HG03095 (cell line): Measurements from ENCODE around the gene ZCCHC10.
"Not testable (repeated sequence)": the region's sequence is repeated elsewhere in the genome, so short reads cannot be mapped to it uniquely, and the experiment has no call there.

Source experiments
- ATAC-seq: cut with Tn5 transposase; IDR thresholded peaks from one replicate; pipeline ENCODE4 v1.9.1; 2021; ENCODE audit warnings: moderate library complexity; ENCODE audit not compliant: unreplicated experiment

The ZCCHC10 gene

DNA sequence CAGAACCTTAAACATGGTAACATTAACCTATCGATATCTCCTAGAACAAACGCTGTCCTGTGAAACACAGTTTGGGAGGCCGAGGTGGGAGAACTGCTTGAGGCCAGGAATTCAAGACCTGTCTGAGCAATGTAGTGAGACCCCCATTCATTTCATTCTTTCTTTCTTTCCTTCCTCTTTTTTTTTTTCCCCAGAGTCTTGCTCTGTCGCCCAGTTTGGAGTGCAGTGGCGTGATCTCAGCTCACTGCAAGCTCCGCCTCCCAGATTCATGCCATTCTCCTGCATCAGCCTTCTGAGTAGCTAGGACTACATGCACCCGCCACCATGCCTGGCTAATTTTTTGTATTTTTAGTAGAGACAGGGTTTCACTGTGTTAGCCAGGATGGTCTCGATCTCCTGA is 20.2 kb upstream of the ZCCHC10 start:
- not testable (repeated sequence) for ATAC-seq

DNA sequence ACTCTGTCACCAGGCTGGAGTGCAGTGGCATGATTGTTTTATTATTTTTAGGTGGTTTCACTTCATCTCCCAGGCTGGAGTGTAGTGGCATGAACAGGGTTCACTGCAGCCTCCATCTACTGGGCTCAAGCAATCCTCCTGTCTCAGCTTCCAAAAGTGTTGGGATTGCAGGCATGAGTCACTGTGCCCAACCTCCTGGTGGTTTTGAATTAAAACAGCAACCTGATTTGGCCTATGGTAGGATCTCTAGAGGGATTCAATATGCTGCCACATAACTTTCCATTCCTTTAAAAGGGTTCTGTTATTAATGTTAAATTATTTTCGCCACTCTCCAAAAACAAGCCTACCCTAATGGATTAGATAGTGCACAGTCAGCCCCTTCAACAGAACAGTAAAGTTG is 15.6 kb upstream of the ZCCHC10 start:
- no peak for ATAC-seq

DNA sequence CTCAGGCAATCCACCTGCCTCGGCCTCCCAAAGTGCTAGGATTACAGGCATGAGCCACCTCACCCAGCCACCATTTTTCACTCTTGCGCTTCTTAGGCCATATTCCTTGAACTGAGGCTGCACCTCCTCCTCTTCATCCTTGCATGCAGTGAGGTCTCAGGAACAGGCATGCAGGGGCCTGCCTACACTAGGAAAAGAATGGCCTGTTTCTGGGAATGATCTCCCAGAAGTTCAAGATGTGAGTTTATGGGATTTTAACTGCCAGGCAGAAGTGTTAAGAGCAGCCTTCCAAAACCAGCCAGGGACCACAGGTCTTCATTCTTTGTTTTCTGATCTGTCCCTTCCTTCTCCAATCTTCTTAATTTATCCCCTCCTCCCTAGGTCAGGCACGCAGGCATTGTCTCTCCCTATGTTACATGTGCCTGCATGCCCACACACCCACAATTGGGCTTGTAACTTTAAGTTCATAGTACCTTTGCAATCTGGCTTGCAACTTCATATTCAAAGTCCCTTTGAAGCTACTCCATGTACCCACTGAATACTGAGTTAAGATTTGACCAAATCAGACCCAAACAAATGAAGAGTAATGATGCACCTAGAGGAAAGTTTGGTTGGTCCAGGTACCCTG is 14.9 kb upstream of the ZCCHC10 start:
- ATAC-seq, result no peak

DNA sequence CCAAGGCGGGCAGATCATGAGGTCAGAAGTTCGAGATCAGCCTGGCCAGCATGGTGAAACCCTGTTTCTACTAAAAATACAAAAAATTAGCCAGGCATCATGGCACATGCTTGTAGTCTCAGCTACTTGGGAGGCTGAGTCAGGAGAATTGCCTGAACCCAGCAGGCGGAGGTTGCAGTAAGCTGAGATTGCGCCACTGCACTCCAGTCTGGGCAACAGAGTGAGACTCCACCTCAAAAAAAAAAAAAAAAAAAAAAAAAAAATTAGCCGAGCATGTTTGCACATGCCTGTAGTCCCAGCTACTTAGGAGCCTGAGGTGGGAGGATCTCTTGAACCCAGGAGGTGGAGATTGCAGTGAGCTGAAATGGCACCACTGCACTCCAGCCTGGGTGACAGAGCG is 10.3 kb upstream of the ZCCHC10 start:
- not testable (repeated sequence) for ATAC-seq

DNA sequence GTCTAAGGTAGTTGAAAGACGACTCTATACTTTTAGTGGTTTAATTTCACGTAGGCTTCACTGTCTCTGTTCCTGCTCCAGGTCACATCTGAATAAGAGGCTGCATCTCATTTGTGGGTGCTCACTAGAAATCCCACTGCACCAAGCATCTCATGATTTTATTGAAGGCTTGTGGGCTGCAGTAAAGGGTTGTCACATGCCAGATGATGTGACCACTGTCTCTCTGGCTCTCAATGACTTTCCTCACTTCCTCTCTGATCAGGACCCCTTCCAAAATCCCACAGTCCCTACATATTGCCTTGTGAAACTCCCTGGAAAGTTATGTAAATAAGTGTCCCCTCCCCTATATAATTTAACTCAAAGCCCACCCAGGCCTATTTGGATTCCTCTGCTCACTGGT is 8.9 kb upstream of the ZCCHC10 start:
- no peak for ATAC-seq

DNA sequence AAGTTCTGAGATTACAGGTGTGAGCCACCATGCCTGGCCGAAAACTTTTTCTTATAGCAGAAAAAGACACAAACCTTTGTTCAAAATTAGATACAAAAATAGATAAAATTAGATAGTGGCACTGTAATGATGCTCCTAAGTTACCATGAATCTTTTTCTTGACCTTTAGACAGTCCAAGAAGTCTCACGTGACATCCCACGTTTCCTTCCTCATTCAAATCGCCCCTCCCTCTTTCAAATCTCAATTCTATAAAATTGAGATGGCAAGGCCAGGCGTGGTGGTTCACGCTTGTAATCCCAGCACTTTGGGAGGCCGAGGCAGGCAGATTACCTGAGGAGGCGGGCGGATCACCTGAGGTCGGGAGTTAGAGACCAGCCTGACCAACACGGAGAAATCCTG is 7.7 kb upstream of the ZCCHC10 start:
- no peak for ATAC-seq

DNA sequence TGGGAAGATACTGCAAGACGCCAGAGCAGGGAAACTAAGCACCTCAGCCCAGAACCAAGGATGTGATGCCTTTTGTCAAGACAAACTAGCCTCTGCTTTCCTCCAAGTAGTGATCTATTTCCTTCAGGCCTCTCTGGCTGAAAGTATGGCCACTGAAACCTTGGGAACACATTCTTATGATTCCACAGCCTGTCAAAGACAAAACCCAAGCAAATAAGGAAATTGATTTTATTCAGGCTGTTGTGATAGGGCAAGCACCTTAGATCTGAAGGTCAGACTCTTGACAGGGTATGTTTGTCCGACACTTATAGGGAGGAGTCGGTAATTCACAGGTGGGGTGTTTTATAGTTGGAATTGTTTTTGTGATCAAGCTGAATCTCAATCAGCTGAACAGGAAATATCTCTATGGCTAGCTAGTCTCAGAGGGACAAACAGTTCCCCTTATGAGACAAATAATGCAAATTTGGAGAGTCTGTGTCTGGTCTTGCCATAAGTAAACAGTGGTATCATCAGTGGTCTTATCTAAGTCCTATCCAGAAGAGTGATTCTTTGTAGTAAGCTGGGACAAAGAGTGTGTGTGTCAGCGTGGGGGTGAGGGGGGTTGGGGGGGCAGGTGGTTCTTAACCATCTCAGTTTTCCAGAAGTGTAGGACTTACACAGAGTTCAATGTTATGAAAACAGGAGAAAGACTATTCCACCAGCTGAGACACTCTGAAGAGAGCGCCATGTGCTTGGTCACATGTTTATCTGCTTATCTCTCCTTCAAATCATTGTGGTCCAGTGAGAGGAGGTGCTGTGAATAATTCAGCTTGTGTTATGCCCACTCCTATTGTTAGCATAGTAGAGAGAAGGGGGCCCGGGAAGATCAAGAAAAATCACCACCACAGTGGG is 6.7 kb upstream of the ZCCHC10 start:
- ATAC-seq, result no peak

DNA sequence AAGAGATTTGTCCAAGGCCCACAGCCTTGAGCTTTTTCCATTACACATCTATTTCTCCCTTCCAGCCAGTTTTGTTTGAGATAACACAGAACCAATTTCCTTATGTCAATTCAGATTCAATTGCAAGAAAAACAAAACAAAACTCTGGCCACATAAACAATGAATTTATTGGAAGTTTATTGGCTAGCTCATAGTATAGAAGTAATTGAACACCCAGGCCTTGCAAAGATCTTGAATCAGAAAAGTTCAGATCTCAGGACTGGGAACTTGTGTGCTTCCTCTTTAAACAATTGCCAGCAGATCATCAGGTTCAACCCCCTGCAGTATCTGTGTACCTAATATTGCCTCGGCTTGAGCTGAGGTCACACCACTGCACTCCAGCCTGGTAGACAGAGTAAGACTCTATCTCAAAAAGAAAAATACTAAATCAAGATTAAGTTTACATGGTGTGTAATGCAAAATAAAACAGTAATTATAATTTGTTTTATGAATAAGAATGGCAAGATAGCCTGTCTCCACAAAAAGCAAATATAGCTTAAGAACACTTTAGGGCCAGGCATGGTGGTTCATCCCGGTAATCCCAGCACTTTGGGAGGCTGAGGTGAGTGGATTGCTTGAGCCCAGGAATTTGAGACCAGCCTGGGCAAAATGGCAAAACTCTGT is 4.1 kb upstream of the ZCCHC10 start:
- no peak for ATAC-seq

DNA sequence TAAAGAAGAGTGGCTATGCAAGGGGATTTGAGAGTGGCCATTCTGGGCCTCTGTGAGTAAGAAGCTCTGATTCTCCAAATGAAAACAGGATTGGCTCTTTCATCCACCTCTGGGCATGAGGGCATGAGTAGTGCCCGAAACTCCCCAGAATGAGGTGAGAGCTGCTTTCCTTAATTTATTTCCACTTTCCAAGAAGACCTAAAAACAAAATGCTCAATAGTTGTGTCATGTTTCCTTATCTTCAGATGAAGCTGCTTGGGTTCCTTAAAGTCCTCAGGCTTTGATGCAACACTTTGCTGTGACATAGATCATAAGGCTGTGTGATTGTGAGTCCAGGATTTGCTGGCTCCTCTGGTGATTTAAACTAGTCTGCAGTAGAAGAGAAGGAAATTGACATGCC is 3.1 kb upstream of the ZCCHC10 start:
- no peak for ATAC-seq

DNA sequence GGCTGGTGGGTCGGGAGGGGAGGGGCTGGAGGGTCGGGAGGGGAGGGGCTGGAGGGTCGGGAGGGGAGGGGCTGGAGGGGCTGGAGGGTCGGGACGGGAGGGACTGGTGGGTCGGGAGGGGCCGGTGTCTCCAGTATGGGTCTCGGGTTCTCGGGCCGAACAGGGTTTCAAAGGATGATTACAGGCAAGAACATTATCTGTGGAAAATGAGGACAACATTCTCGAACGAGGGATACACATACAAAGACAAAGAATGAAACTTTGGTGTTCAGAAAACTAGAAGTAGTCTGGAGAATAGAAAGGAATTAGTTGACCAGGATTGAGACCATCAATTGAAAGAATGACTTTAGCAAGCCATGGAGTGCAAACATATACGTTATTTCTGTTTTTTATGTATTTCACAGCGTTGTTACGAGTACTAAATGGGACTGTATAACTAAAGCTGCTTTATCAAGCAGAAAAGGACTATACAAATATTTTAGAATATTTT is 360 bp upstream of the ZCCHC10 start:
- ATAC-seq, result no peak

DNA sequence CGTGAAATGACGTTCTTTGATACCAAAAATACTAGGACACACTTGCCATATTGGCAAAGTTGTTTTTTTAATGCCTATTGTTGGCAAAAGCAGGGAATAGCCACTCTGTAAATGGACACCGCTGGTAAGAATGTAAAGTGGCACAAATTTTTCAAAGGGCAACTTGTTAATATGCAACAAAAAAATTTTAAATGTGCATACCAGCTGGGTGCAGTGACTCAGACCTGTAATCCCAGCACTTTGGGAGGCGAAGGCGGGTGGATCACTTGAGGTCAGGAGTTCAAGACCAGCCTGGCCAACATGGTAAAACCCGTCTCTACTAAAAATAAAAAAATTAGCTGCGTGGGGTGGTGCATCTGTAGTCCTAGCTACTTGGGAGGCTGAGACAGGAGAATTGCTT is 6.9 kb downstream of the ZCCHC10 start:
- ATAC-seq, result not testable (repeated sequence)

DNA sequence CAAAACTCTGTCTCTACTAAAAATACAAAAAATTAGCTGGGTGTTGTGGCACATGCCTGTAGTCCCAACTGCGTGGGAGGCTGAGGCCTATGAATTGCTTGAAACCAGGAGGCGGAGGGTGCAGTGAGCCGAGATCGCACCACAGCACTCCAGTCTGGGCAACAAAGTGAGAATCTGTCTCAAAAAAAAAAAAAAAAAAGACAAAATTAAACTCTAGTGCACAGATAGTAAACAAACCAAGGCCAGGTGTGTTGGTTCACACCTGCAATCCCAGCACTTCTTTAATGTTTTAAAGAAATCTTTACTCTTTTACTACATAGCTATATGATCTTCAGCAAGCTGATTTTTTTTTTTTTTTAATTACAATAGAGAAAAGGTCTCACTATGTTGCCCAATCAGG is 8.4 kb downstream of the ZCCHC10 start:
- ATAC-seq, result no peak

DNA sequence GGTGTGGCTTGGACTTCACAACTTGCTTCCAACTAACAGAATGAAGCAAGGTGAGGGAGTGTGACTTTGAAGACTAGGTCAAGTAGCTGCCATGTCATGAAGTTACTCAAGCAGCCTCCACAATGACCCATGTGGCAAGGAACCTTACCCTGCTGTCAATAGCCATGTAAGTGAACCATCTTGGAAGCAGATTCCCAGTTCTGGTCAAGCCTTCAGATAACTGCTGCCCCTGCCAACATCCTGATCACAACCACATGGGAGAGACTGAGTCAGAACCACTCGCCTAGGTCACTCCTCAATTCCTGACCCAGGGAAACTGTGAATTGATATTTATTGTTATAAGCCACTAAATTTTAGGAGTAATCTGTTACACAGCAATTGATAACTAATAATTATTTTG is 10.9 kb downstream of the ZCCHC10 start:
- ATAC-seq, result no peak

DNA sequence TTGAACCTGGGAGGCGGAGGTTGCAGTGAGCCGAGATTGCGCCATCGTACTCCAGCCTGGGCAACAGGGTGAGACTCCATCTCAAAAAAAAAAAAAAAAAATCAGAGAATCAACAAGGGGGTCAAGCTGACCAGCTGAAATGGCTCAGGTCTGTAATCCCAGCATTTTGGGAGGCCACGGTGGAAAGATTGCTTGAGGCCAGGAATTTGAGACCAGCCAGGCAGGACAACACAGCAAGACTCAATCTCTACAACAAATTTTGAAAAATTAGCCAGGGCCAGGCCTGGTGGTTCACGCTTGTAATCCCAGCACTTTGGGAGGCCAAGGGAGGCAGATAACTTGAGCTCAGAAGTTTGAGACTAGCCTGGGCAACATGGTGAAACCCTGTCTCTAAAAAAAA is 17.9 kb downstream of the ZCCHC10 start:
- not testable (repeated sequence) for ATAC-seq

DNA sequence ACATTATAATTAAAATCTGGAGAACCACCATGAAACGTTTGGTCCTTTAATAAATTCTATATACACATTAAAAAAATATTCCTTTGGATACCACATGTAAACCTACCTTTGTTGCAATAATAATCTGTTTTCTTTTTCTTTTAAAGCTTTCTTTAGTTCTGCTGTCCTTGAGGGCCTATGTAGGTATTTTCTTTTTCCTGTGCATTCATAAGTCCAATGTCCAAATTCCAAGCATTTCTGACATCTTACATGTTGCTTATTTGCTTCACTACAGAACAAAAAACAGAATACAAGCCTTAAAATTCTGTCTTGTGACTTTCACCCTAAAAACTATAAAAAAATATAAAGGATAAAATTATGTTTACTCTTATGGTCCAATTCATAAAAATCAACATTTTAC is 19.7 kb downstream of the ZCCHC10 start:
- ATAC-seq, result no peak

DNA sequence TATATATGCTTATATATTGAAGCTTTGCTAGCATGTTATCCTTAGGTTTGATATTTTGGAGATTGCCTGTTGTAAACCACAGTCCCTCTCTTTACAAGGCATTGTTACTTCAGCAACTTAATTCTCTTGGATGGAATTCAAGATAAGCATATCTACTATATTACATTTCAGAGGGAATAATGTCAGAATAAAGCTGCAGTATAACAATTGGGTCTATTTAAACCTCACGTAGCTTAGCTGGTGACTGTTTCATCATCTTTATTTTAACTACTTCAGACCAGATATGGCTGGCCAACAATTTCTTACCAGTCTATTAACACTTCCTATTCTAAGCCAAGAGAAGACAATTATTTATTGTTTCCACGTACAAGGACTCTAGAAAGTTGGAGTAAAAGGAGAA is 27.1 kb downstream of the ZCCHC10 start:
- no peak for ATAC-seq

DNA sequence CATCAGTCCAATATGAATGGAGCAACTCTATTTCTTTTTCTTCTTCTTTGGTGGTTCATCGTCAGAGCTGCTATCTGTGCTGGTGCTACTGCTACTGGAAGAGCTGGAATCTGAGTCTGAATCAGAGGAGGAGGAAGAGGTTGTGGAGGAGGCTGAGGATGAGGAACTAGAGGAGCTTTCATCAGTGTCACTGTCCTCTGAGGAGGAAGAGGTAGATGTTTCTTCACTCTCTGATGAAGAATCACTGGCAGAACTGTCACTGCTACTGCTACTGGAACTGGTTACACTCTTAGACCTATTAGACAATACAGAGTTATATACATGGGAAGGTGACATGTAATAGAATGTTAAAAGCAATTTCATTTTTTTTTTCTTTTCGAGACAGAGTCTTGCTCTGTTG is 27.8 kb downstream of the ZCCHC10 start:
- no peak for ATAC-seq

DNA sequence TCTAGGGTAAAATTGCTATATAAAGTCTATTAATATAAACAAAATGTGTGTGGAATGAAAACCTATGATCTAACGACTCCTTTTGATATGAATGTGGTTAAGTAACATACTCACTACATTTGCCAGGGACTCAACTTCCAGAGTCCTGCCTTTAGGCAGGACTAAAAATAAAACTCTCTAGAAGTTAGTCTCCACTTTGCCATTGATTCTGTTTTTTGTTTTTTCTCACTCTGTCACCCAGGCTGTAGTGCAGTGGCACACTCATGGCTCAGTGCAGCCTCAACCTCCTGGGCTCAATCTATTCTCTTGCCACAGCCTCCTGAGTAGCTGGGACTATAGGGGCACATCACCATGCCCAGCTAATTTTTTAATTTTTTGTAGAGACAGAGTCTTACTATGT is 30.0 kb downstream of the ZCCHC10 start:
- ATAC-seq, result no peak

DNA sequence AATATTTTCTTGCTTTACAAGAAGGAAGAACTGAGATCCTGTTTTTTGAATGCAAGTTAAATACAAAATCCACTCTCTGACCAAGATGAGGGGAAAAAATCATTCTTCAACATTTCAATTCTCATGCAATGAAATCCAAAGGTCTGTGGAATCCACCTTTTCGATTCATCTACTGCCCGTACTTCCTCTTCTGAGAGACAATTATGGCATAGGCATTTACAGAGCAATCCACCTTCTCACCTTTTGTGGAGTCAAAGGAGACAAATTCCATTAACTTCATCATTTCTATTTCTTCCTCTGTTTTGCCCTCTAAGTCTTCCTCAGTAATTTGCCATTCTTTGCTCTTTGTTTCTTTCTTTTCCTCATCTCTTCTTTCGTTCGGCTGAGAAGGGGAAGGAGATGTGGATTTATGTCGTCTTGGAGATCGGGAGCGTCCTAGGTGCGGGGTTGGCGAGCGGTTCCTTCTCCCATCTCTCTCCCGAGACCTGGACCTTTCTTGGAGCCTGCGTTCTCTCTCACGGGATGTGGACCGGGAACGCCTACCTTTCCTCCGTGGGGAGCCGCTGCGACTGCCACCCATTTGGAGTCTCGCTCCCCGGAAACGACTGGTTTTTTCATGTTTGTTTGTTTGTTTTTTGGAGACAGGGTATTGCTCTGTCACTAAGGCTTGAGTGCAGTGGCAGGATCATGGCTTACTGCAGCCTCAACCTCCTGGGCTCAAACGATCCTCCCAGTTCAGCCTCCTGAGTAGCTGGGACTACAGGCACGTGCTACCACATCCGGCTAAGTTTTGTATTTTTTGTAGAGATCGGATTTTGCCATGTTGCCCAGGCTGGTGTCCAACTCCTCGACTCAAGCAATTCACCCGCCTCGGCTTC is 38.6 kb downstream of the ZCCHC10 start:
- no peak for ATAC-seq

DNA sequence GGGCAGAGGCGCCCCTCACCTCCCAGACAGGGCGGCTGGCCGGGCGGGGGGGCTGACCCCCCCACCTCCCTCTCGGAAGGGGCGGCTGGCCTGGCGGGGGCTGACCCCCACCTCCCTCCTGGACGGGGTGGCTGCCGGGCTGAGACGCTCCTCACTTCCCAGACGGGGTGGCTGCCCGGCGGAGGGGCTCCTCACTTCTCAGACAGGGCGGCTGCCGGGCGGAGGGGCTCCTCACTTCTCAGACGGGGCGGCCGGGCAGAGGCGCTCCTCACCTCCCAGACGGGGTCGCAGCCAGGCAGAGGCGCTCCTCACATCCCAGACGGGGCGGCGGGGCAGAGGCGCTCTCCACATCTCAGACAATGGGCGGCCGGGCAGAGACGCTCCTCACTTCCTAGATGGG is 43.4 kb downstream of the ZCCHC10 start:
- ATAC-seq, result not testable (repeated sequence)

DNA sequence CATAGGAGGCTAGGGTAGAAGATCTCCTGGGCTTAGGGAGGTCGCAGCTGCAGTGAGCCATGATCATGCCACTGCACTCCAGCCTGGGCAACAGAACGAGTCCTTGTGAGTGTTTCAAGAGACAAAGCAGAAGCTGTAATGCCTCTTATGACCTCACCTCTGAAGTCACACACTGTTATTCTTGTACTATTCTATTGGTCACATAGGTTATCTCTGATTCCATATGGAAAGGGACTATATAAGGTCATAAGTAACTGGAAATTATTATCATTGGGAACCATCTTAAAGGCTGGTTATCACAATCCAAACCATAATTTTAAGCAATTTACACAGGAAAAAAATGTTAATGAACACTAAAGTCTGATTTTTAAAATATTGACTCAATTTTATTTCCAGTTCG is 45.1 kb downstream of the ZCCHC10 start:
- ATAC-seq, result no peak
